RPMI7951 (cell line): ENCODE measurements around the gene ZCCHC8. TPM values are rescaled to one million over a fixed set of nuclear protein-coding genes. Genes with fewer than 3 reads are reported as not detected.
A peak's percentile ranks its signal among the peaks of the same experiment; 100 is the strongest.

ENCODE experiments used
- DNase-seq: peaks from one replicate; pipeline ENCODE4 v3.0.0-alpha.2; 2012; ENCODE audit warnings: low read depth
- total RNA-seq: library from RNA; depleted of rRNA; stranded (reverse); fragments of >200 nt; shearing (Covaris generic); gene quantifications from 2 replicates; pipeline ENCODE4 v1.2.3, GENCODE V29; 2014; rRNA removed

ZCCHC8 gene
- total RNA-seq, 1 experiment from 2014 or later, result 16.6 TPM

DNA sequence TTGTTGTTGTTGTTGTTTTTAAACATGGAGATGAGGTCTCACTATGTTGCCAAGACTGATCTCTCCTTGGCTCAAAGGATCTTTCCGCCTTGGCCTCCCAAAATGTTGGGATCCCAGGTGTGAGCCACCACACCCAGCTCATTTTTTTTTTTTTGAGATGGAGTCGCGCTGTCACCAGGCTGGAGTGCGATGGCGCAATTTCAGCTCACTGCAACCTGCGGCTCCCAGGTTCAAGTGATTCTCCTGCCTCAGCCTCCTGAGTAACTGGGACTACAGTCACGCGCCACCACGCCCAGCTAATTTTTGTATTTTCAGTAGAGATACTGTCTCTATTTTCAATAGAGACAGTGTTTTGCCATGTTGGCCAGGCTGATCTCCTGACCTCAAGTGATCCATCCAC, 73.3 kb downstream of the ZCCHC8 start:
- no peak for DNase-seq

DNA sequence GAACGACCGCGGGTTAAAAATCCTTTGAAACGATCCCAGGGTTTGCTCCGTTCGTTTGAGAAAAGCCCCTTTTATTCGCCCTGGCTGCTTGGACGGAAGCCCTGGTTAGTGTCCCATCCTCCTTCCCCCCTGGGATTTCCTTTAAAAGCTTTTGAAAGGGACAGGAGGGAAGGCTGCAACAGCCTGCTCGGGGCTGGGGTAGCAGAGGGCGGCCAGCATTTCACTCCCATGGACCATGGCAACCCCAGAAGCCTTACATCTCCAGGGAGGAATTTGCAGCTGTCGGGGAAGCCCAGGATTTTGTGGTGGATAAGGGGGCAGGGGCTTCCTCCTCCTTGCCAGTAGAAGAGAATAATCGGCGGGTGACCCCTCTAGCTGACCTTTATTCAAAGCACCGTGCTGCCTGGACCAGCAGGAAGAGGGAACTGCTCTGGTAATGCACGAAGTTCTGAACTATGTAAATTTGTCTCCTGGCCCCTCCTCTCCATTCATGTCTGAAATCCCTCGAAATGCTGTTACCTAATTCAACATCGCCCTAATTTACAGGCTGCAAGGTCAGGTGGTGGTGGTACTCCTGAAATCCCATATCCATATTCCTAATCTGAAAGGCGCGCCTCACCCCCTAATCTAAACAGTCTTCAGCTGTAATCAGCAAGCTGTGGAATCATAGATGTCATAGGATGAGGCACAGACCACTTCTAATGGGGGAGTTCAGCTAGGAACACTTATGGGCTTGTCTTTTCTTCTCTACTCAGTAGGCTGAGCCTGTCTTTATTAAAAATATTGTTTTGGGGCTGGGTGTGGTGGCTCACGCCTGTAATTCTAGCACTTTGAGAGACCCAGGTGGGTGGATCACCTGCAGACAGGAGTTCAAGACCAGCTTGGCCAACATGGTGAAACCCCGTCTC, 77.2 kb downstream of the ZCCHC8 start:
- peak; percentile 17 for DNase-seq

DNA sequence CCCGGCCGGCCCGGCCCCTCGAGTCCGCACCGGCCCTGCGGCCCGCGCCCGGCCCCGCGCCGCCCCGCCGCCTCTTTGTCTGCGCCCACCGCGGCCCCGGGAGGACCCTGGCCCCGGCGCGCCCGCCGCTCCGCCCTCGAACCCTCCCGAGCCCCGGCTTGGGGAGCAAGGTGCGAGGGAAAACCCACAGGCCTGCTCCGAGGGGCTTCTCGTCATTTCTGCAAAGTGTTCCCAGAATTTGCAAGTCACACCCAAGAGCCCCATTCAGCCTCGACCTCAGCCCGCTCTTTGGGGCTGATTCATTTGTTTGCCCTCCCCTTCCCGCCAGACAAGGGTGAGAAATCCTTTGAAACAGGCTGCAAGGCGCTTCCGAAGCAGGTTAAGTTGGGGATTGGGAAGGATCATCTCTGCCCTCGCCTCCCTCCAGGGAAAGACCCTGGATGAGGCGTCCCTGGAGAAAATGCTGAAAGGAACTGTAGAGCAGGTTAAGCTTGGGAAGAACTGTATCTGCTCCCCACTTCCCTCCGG, 77.9 kb downstream of the ZCCHC8 start:
- DNase-seq, result peak; percentile 42

DNA sequence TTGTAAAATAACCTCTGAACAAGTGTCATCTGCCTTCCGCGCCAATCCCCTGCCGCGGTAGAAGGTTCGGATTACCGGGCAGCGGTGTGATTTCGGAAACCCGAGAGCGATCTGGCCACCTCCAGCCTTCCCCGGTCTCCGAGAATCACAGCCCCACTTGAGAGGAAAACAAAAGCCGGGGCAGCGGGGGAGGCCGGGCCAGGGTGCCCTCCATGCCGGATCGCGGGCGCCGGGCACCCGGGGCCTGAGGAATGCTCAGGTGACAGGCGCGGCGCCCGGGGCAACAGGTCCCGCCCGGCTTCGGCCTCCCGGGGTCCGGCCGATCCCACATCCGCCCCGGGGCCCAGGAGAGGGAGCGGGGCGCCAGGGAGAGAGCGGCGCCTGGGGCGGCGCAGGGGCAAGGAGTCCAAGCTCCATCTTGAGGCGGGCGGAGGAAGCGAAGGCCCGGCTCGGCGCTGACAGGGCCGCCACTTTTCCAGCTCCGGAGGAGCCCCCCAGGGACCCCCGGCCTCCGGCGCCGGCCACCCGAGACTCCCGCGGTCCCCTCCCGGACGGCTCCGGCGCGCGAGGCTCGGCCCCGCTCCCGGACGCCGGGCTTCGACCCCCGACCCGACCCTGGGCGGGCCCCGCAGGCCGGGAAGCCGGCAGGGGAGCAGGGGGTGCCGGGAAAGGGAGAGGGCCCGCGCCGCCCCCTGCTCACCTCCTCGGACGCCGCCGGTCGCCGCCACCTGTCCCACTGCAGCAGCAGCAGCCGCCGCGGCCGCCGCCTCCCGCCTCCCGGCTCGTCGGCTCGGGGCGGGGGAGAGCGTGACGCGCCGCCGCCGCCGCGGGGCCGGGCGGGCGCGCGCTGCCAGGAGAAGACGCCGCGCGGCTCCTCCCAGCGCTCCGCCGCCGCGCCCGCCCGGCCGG, 78.7 kb downstream of the ZCCHC8 start, which contains the start of gene CLIP1:
Gene CLIP1 (minus strand): TSS at position 849 of the 909 bp plus-strand sequence. CDS start 42,217 bp downstream, outside the sequence.
- peak; percentile 66 for DNase-seq

Other genes starting within 250 kb of the ZCCHC8 start
- 8.4 and 9.0 TPM in 2 replicates for gene VPS33A, start 234.4 kb downstream of the ZCCHC8 start, total RNA-seq
- gene CLIP1, start 78.3 kb downstream of the ZCCHC8 start, total RNA-seq, result 16.9 and 23.1 TPM in 2 replicates
- gene RSRC2, start 26.0 kb upstream of the ZCCHC8 start, total RNA-seq, result 43.1 and 49.3 TPM in 2 replicates
- gene KNTC1, start 26.3 kb upstream of the ZCCHC8 start, total RNA-seq, result 45.2 and 57.9 TPM in 2 replicates
- gene HCAR2, start 202.4 kb upstream of the ZCCHC8 start, total RNA-seq, result not detected in 2 replicates
- gene HCAR3, start 215.9 kb upstream of the ZCCHC8 start, total RNA-seq, result not detected in 2 replicates
- gene HCAR1, start 229.9 kb upstream of the ZCCHC8 start, total RNA-seq, result 1.2 and 1.3 TPM in 2 replicates